Body of pancreas (tissue), 4 donors: ENCODE measurements around the gene SPNS3.

ENCODE experiments used
- POLR2A ChIP-seq, 3 donors: fragments of 450-650 bp; IDR thresholded peaks; one replicate each; pipeline ENCODE4 v1.6.1; 2016; ENCODE audit warnings: antibody characterized with exemption in 3 of 3, mild to moderate bottlenecking in 2 of 3
- TF ChIP-seq, protein P1 (sequence below), 7 experiments: fragments of 450-650 bp in 4 of 7; fragments of 200-600 bp in 3 of 7; sonication (generic) in 3 of 7; IDR thresholded peaks; one replicate each; pipeline ENCODE4 v1.5.1; 2016 to 2019; ENCODE audit warnings: antibody characterized with exemption in 7 of 7

DNA sequence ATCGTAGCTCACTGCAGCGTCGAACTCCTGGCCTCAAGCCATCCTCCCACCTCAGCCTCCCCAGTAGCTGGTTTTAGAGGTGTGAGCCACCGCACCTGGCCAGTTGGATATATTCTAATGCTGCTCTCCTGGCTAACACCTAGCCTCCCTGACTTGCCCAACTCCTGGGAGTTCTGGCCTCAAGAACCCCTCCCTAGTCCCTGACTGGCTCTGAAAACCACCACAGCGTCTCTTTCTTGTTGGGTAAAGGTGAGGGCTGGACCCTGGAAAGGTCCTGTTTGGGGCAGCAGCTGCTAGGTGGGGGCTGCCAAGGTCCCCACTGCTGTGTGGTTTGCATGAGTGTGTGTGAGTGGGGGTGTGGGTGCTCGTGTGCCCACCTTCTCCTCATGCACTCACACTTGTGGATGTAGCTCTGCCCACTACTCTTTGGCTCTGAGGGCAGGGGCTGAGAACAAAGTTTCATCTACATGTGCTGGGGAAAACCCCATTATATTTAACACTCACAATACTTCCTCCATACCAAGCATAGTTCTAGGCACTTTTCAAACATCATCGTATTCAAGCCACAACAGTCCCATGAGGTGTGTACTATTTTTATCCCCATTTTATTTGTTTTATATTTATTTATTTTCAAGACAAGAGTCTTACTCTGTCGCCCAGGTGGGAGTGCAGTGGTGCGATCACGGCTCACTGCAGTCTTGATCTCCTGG lies 7.1 kb upstream of the SPNS3 start:
- TF ChIP-seq, protein P1, sequence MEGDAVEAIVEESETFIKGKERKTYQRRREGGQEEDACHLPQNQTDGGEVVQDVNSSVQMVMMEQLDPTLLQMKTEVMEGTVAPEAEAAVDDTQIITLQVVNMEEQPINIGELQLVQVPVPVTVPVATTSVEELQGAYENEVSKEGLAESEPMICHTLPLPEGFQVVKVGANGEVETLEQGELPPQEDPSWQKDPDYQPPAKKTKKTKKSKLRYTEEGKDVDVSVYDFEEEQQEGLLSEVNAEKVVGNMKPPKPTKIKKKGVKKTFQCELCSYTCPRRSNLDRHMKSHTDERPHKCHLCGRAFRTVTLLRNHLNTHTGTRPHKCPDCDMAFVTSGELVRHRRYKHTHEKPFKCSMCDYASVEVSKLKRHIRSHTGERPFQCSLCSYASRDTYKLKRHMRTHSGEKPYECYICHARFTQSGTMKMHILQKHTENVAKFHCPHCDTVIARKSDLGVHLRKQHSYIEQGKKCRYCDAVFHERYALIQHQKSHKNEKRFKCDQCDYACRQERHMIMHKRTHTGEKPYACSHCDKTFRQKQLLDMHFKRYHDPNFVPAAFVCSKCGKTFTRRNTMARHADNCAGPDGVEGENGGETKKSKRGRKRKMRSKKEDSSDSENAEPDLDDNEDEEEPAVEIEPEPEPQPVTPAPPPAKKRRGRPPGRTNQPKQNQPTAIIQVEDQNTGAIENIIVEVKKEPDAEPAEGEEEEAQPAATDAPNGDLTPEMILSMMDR (IDR thresholded peaks at IDR 0.05): no peak
- no peak for TF ChIP-seq POLR2A (IDR thresholded peaks at IDR 0.05)
